SH-SY5Y (cell line): ENCODE measurements around the gene ARID2.

Source experiments
- GATA2 ChIP-seq: IDR thresholded peaks from 2 replicates; pipeline ENCODE4 v1.6.1; 2011; ENCODE audit warnings: mild to moderate bottlenecking, low read depth, low read length
- GATA3 ChIP-seq: IDR thresholded peaks from 2 replicates; pipeline ENCODE4 v1.6.1; 2011; ENCODE audit warnings: low read depth, mild to moderate bottlenecking, low read length, moderate library complexity

GRCh38 chr12:45760333-45760732 lies 30.8 kb downstream of the ARID2 start:
- no peak for TF ChIP-seq GATA2
- TF ChIP-seq GATA3: no peak
